Right kidney (tissue), 1 donor: ENCODE results near the gene APOL5.

Experiments
- DNase-seq: peaks from one replicate; pipeline ENCODE4 v3.0.0-alpha.2; 2016

The APOL5 gene

GRCh38 chr22:35742342-35743100, 24.8 kb downstream of the APOL5 start:
- no peak for DNase-seq

- DNase-seq = no peak
These were observed 25.7 kb downstream of the APOL5 start for GRCh38 chr22:35743326-35743860.

GRCh38 chr22:35746248-35746647, 28.6 kb downstream of the APOL5 start:
- no peak for DNase-seq

- no peak for DNase-seq
These were observed 29.5 kb downstream of the APOL5 start for GRCh38 chr22:35746946-35747703.

- DNase-seq = no peak
These were observed 32.1 kb downstream of the APOL5 start for GRCh38 chr22:35749808-35750207.

GRCh38 chr22:35752006-35752862, 34.6 kb downstream of the APOL5 start:
- DNase-seq = no peak

- no peak for DNase-seq
These were observed 35.2 kb downstream of the APOL5 start for GRCh38 chr22:35752863-35753189.

- no peak for DNase-seq
These were observed 37.1 kb downstream of the APOL5 start for GRCh38 chr22:35754761-35755160.

GRCh38 chr22:35756722-35757121, 39.0 kb downstream of the APOL5 start:
- DNase-seq = no peak

GRCh38 chr22:35758394-35758793, 40.7 kb downstream of the APOL5 start:
- DNase-seq = no peak

- DNase-seq = no peak
These were observed 43.4 kb downstream of the APOL5 start for GRCh38 chr22:35761037-35761436.

- DNase-seq = no peak
These were observed 49.2 kb downstream of the APOL5 start for GRCh38 chr22:35766654-35767580.

- DNase-seq = no peak
These were observed 52.3 kb downstream of the APOL5 start for GRCh38 chr22:35769974-35770373.

- no peak for DNase-seq
These were observed 57.7 kb downstream of the APOL5 start for GRCh38 chr22:35775339-35775738.

GRCh38 chr22:35777335-35777975, 59.8 kb downstream of the APOL5 start:
- DNase-seq = no peak
